RWPE1 (cell line): ENCODE data around the gene ARSG.
"Not testable (repeated sequence)": the region's sequence is repeated elsewhere in the genome, so short reads cannot be mapped to it uniquely, and the experiment has no call there.

Experiments
- CTCF ChIA-PET: fragments of 350-600 bp; sonication (Branson Sonifier 250); formaldehyde crosslinking; extraction: SDS; loops from one replicate; lab custom pipeline; 2021; lab: Yijun Ruan, JAX
- POLR2A ChIA-PET: fragments of 400-600 bp; formaldehyde crosslinking; extraction: SDS; loops from one replicate; lab custom pipeline; 2020; ENCODE audit warnings: antibody characterized with exemption; ENCODE audit not compliant: low non-redundant PET; lab: Yijun Ruan, JAX
- DNase-seq: peaks from one replicate; pipeline ENCODE4 v3.0.0; 2012; ENCODE audit warnings: low spot score
- H3K27ac ChIP-seq: fragments of 450-650 bp; 2 replicates; pipeline ENCODE4 v1.5.1; 2017
- TF ChIP-seq, protein P1 (sequence below): fragments of 450-650 bp; conservative IDR thresholded peaks from 2 replicates; pipeline ENCODE4 v1.5.1; 2017; ENCODE audit warnings: low read depth, mild to moderate bottlenecking

Gene ARSG

DNA sequence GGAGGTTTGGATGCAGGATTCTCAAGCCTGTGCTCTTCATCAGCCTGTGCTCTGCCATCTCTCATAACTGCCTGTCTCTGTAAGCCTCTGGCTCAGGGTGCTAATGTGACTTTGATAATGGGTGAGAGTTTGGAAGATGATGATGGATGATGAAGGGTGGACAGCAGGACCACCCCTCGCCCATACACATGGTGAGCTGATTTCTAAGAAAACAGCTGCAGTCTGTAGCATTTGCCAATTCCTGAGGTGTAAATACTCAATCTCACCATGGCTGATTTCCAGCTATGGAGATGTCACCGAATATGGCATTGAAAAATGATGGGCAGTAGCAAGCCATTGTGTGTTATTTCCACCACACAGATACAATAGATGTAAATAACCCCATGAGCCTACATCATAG lies 74.2 kb downstream of the ARSG start:
- ChIA-PET POLR2A (no interaction called here), CTCF (interaction anchor here (0.6 to 0.8 kb wide), 2 partner anchors 298 to 394 kb away, joined by 3 to 6 read pairs; no protein-coding TSS in a partner anchor)
- no peak for DNase-seq
- H3K27ac ChIP-seq, result no peak overlapping the region
- TF ChIP-seq, protein P1, sequence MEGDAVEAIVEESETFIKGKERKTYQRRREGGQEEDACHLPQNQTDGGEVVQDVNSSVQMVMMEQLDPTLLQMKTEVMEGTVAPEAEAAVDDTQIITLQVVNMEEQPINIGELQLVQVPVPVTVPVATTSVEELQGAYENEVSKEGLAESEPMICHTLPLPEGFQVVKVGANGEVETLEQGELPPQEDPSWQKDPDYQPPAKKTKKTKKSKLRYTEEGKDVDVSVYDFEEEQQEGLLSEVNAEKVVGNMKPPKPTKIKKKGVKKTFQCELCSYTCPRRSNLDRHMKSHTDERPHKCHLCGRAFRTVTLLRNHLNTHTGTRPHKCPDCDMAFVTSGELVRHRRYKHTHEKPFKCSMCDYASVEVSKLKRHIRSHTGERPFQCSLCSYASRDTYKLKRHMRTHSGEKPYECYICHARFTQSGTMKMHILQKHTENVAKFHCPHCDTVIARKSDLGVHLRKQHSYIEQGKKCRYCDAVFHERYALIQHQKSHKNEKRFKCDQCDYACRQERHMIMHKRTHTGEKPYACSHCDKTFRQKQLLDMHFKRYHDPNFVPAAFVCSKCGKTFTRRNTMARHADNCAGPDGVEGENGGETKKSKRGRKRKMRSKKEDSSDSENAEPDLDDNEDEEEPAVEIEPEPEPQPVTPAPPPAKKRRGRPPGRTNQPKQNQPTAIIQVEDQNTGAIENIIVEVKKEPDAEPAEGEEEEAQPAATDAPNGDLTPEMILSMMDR, result no peak

DNA sequence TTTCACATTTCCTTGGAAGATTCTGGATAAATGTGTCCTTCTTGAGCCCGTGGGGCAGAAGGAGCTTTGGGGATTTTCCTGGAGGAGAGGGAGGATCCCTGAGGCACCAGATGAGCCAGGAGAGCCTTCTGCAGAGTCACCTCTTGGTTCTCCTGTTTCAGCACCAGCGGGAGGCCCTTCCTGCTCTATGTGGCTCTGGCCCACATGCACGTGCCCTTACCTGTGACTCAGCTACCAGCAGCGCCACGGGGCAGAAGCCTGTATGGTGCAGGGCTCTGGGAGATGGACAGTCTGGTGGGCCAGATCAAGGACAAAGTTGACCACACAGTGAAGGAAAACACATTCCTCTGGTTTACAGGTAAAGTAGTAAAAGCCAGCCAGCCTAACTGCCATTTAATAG lies 77.1 kb downstream of the ARSG start:
- no peak overlapping the region for H3K27ac ChIP-seq
- TF ChIP-seq, protein P1, result no peak
- no peak for DNase-seq
- ChIA-PET CTCF (no interaction called here), POLR2A (no interaction called here)

DNA sequence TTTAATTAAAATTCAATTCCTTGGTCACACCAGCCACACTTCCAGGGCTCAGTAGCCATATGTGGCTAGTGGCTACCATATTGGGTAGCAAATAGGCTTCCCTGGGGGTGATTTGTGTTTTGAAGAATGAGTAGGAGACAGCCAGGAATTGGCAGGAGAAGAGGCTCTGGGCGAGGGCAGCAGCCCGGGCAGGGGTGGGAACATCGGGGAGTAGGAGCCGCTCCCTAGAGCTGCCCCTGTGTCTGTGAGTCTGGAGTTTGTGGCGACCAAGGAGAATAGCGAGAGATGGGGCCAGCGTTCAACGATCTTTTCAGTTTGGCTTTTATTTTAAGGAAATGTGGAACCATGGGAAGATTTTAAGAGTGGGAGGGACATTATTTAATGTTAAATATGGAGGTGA lies 84.3 kb downstream of the ARSG start:
- CTCF ChIA-PET, result no interaction called here
- TF ChIP-seq, protein P1, result no peak
- POLR2A ChIA-PET, result no interaction called here
- no peak overlapping the region for H3K27ac ChIP-seq
- DNase-seq, result no peak

DNA sequence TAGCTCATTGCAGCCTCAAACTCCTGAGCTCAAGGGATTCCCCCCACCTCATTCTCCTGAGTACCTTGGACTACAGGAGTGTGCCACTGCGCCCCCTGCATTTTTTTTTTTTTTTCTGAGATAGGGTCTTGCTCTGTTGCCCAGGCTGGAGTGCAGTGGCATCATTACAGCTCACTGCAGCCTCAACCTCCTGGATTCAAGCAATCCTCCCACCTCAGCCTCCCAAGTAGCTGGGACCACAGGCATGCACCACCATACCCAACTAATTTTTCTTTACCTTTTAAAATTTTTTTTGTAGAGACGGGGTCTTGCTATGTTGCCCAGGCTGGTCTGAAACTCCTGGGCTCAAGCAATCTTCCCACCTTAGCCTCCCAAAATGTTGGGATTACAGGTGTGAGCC lies 84.9 kb downstream of the ARSG start:
- H3K27ac ChIP-seq, POLR2A ChIA-PET, DNase-seq, CTCF ChIA-PET: not testable (repeated sequence)

DNA sequence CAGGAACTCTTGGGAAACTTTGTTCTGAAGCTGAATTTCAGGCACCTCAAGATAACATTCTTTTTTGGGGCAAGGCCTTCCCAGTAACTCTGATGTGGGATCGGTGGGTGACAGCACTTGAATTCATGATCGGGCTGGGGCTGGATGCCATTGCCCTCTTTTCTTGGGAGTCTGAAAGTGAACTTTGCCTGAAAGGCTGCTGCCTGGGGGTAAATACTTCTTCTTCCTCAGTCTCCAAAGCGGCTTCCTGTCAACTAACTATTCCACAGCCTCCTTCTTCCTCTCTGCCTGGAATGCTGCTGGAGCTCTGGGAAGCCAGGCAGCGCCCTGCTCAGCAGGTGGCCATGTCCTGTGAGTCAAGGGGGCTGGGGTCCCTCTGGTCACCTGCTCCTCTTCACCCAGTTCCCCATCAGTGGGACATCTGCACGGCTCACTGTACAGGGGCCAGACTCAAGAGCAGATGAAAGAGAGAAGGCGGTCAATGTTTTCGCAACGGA lies 86.5 kb downstream of the ARSG start:
- CTCF ChIA-PET, result no interaction called here
- H3K27ac ChIP-seq, result peak overlapping the region; percentile 89
- POLR2A ChIA-PET, result no interaction called here
- no peak for DNase-seq
- TF ChIP-seq, protein P1, result no peak

DNA sequence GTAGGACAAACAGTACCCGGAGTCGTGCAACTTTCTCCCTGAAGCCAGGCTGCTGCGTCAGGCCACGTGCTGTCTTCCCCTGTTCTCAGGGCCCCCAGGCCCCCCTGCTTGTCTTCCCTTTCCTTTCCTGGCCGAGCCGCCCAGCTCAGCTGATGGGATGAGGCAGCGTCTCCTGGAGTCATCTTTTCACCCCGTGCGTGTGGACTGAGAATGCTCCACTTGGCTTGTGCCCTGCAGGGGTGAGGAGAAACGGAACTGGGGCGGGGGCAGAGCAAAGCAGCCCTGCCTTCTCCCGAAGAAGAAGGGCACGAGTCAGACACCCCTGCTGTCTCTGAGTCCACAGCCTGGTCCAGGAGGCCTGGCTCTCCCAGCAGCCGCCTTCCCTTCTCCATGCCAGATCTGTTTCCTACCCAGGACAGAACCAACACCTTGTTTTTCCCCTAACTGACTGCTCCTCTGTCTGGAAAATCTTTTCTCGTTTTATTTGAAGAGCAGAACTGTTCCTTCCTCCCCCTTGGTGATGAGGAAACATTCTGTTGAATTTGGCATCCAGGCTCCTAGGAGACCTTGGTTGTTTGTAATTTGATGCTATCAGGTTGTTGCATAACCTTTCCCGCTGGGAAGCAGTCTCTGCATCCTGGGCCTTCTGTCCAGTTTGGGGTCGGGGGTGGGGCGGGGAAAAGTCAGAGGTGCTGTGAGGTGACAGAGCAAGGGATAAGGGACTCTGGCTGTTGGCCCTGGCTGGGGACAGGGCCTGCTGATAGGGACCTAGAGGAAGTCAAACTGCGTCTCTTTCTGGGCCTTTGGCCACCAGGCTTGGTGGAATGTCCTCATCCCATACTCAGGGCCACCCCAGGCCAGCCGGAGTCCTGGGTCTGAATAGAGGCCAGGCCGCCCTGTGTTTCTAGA lies 87.2 kb downstream of the ARSG start:
- ChIA-PET POLR2A (no interaction called here), CTCF (no interaction called here)
- TF ChIP-seq, protein P1, result no peak
- peak overlapping the region; percentile 89 for H3K27ac ChIP-seq
- DNase-seq, result peak; percentile 42

DNA sequence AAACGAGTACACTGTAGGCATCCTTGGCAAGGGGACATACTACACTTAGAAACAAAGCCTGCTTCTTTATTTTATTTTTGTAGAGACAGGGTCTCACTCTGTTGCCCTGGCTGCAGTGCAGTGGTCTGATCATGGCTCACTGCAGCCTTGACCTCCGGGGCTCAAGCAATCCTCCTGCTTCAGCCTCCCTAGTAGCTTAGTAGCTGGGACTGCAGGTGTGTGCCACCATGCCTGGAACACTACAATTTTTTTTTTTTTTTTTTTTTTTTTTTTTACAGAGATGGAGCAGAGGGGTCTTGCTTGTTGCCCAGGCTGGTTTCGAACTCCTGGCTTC lies 87.8 kb downstream of the ARSG start:
- no peak for DNase-seq
- TF ChIP-seq, protein P1, result no peak
- ChIA-PET CTCF (no interaction called here), POLR2A (no interaction called here)
- H3K27ac ChIP-seq, result peak overlapping the region; percentile 89
